GM18861 (cell line): ENCODE data around the gene KMO.
A peak's percentile ranks its signal among the peaks of the same experiment; 100 is the strongest.

Source experiments
- ATAC-seq: cut with Tn5 transposase; IDR thresholded peaks from one replicate; pipeline ENCODE4 v1.9.1; 2021; ENCODE audit not compliant: unreplicated experiment

KMO gene

GRCh38 chr1:241622669-241623068, 90.5 kb downstream of the KMO start:
- ATAC-seq, result no peak

- ATAC-seq, result no peak
Observed at GRCh38 chr1:241624935-241625334, 92.8 kb downstream of the KMO start.

- peak; percentile 74 for ATAC-seq
Observed at GRCh38 chr1:241627453-241628259, 95.5 kb downstream of the KMO start.

- no peak for ATAC-seq
Observed at GRCh38 chr1:241630005-241630404, 97.8 kb downstream of the KMO start.

- no peak for ATAC-seq
Observed at GRCh38 chr1:241630476-241630875, 98.3 kb downstream of the KMO start.

GRCh38 chr1:241630899-241631298, 98.7 kb downstream of the KMO start:
- no peak for ATAC-seq

- ATAC-seq, result no peak
Observed at GRCh38 chr1:241631674-241632073, 99.5 kb downstream of the KMO start.

GRCh38 chr1:241632987-241633386, 100.8 kb downstream of the KMO start:
- no peak for ATAC-seq

GRCh38 chr1:241635556-241636152, 103.5 kb downstream of the KMO start:
- ATAC-seq, result no peak

- ATAC-seq, result no peak
Observed at GRCh38 chr1:241636291-241636690, 104.1 kb downstream of the KMO start.

- ATAC-seq, result no peak
Observed at GRCh38 chr1:241637046-241637590, 104.9 kb downstream of the KMO start.

GRCh38 chr1:241637604-241638003, 105.4 kb downstream of the KMO start:
- ATAC-seq, result no peak

- ATAC-seq, result no peak
Observed at GRCh38 chr1:241638099-241638682, 106.0 kb downstream of the KMO start.

GRCh38 chr1:241638909-241639622, 106.9 kb downstream of the KMO start:
- ATAC-seq, result no peak

- peak; percentile 53 for ATAC-seq
Observed at GRCh38 chr1:241639623-241640148, 107.5 kb downstream of the KMO start.

GRCh38 chr1:241640149-241640866, 108.1 kb downstream of the KMO start, which contains the start of the genes CHML and OPN3:
CHML (minus strand) TSS chr1:241640369; CDS start chr1:241635766, 4,603 bp downstream.
OPN3 (minus strand) TSS chr1:241640369; CDS start chr1:241640254, 115 bp downstream.
- peak; percentile 86 for ATAC-seq

GRCh38 chr1:241640867-241641622, 108.9 kb downstream of the KMO start:
- ATAC-seq, result no peak

GRCh38 chr1:241641773-241642592, 109.8 kb downstream of the KMO start:
- ATAC-seq, result no peak

GRCh38 chr1:241642593-241642944, 110.4 kb downstream of the KMO start:
- ATAC-seq, result no peak
